A673 (cell line): Measurements from ENCODE around the gene RPL31. TPM values are rescaled to one million over a fixed set of nuclear protein-coding genes. Genes with fewer than 3 reads are reported as not detected.

Experiments
- BruUV-seq: library from RNA; stranded (reverse); fragments of 400-500 nt; replicated peaks from 2 replicates; lab custom pipeline; 2021; lab: Mats Ljungman, UMichigan
- CTCF ChIA-PET: fragments of 300-600 bp; sonication (Branson Sonifier 250); formaldehyde crosslinking; loops from one replicate; lab custom pipeline; 2022; ENCODE audit warnings: antibody characterized with exemption; lab: Charles Lee
- POLR2A ChIA-PET: fragments of 300-600 bp; sonication (Branson Sonifier 250); formaldehyde crosslinking; loops from one replicate; lab custom pipeline; 2022; ENCODE audit warnings: antibody characterized with exemption; ENCODE audit not compliant: low non-redundant PET; lab: Charles Lee
- DNase-seq: peaks from one replicate; pipeline ENCODE4 v3.0.0-alpha.2; 2015; ENCODE audit warnings: low spot score
- H3K27ac ChIP-seq: fragments of 200-600 bp; sonication (generic); 2 replicates; pipeline ENCODE4 v1.5.1; 2016; ENCODE audit warnings: mixed run types, low read depth, mild to moderate bottlenecking, mixed read lengths, antibody characterized with exemption, low read length; ENCODE audit not compliant: poor library complexity, severe bottlenecking
- H3K27me3 ChIP-seq: fragments of 200-600 bp; sonication (generic); replicated peaks from 2 replicates; pipeline ENCODE4 v1.6.1; 2017; ENCODE audit warnings: mixed run types, low read depth, mild to moderate bottlenecking, mixed read lengths, antibody characterized with exemption, low read length; ENCODE audit not compliant: insufficient read depth, poor library complexity
- H3K36me3 ChIP-seq: fragments of 200-600 bp; sonication (generic); 2 replicates; pipeline ENCODE4 v1.6.1; 2016; ENCODE audit warnings: mixed run types, mild to moderate bottlenecking, mixed read lengths, antibody characterized with exemption, low read length; ENCODE audit not compliant: insufficient read depth, poor library complexity, severe bottlenecking
- H3K4me1 ChIP-seq: fragments of 200-600 bp; sonication (generic); 2 replicates; pipeline ENCODE4 v1.6.1; 2017; ENCODE audit warnings: mixed run types, mild to moderate bottlenecking, mixed read lengths, antibody characterized with exemption, low read length; ENCODE audit not compliant: insufficient read depth, poor library complexity, severe bottlenecking
- H3K4me3 ChIP-seq: fragments of 200-600 bp; sonication (generic); 2 replicates; pipeline ENCODE4 v1.5.1; 2016; ENCODE audit warnings: low read depth, mixed run types, mild to moderate bottlenecking, mixed read lengths, low read length; ENCODE audit not compliant: poor library complexity, severe bottlenecking
- H3K9me3 ChIP-seq: fragments of 200-600 bp; sonication (generic); 2 replicates; pipeline ENCODE4 v1.6.1; 2016; ENCODE audit warnings: mixed run types, low read depth, mild to moderate bottlenecking, mixed read lengths, antibody characterized with exemption, low read length; ENCODE audit not compliant: poor library complexity, severe bottlenecking
- EZH2 ChIP-seq: fragments of 200-600 bp; sonication (generic); IDR thresholded peaks from 2 replicates; pipeline ENCODE4 v1.6.1; 2017; ENCODE audit warnings: borderline replicate concordance, low read depth, mild to moderate bottlenecking, mixed read lengths, antibody characterized with exemption, low read length; ENCODE audit not compliant: poor library complexity, severe bottlenecking
- intact Hi-C: fragments of 100-400 bp; cut with micrococcal nuclease; formaldehyde crosslinking; loops from one replicate; pipeline ENCODE4 v1.10.0; 2022; ENCODE audit not compliant: unreplicated experiment
- total RNA-seq: library from RNA; stranded (reverse); gene quantifications from 2 replicates; pipeline ENCODE4 v1.2.3, GENCODE V29; 2021
- TF ChIP-seq, protein P1 (sequence below): fragments of 300-800, 200-600 bp; sonication (generic); conservative IDR thresholded peaks from 2 replicates; pipeline ENCODE4 v1.5.1; 2017; ENCODE audit warnings: low read depth, mild to moderate bottlenecking, antibody characterized with exemption, low read length, moderate library complexity, mixed read lengths

RPL31 gene
- total RNA-seq, 1 experiment from 2014 or later: 1,196 TPM

DNA sequence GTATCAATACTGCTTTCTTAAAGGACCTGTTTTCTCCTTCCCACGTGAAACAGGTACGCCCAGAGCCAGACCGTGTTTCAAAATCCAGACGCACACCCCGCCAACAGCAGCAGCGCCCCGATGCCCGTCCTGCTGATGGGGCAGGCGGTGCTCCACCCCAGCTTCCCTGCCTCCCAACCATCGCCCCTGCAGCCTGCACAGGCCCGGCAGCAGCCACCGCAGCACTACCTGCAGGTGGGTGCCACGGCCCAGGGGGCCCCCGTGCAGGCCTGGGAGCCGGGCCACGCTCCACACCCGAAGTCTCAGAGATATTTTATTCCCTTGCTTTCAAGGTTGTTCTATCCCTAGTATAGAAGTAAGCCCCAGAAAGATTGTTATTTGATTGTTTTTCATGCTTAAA is 8.8 kb upstream of the RPL31 start:
- no TSS peak for BruUV-seq
- Histone ChIP-seq H3K4me3 (no peak overlapping the region), H3K9me3 (no peaks in the 10 kb centered on the region), H3K36me3 (no peaks in the 10 kb centered on the region), H3K4me1 (no peaks in the 10 kb centered on the region), H3K27ac (no peak overlapping the region), H3K27me3 (no peaks in the 10 kb centered on the region)
- POLR2A ChIA-PET: no interaction called here
- intact Hi-C loops: no loop called here
- CTCF ChIA-PET: no interaction called here
- TF ChIP-seq EZH2: no peak
- TF ChIP-seq, protein P1, sequence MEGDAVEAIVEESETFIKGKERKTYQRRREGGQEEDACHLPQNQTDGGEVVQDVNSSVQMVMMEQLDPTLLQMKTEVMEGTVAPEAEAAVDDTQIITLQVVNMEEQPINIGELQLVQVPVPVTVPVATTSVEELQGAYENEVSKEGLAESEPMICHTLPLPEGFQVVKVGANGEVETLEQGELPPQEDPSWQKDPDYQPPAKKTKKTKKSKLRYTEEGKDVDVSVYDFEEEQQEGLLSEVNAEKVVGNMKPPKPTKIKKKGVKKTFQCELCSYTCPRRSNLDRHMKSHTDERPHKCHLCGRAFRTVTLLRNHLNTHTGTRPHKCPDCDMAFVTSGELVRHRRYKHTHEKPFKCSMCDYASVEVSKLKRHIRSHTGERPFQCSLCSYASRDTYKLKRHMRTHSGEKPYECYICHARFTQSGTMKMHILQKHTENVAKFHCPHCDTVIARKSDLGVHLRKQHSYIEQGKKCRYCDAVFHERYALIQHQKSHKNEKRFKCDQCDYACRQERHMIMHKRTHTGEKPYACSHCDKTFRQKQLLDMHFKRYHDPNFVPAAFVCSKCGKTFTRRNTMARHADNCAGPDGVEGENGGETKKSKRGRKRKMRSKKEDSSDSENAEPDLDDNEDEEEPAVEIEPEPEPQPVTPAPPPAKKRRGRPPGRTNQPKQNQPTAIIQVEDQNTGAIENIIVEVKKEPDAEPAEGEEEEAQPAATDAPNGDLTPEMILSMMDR: no peak
- no peak for DNase-seq

DNA sequence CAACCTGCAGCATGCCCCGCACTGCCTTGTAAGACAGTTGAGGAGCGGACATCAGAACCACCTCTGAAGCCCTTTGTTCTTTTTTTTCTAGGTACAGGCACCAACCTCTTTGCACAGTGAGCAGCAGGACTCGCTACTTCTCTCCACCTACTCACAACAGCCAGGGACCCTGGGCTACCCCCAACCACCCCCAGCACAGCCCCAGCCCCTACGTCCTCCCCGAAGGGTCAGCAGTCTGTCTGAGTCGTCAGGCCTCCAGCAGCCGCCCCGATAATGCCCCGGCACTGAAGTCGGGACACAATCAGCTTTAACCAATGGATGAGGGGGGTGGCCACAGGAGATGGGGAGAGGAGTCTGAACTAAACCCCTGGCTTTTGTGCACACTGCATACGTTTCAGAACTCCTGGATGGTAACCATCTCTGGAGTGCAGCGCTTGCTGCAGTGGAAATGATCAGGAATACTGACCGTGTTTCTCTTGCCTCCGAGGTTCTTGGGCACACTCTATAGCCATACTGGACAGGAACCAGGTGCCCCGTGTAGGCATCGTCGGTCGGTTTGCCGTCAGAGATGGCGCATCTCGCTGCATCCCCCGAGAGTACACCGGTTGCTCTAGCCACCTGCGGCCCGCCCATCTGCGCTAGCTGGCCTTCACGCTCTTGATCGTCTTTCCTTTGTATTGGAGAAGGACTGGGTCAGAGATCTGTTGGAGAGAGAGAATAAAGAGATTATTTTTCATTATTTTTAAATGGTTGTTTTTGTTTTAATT is 6.6 kb upstream of the RPL31 start:
- TF ChIP-seq EZH2: no peak
- no peaks in the 10 kb centered on the region for H3K27me3 ChIP-seq
- intact Hi-C loops: no loop called here
- DNase-seq: no peak
- ChIA-PET POLR2A (no interaction called here), CTCF (no interaction called here)
- no peaks in the 10 kb centered on the region for H3K36me3 ChIP-seq
- H3K4me3 ChIP-seq: no peak overlapping the region
- no peak overlapping the region for H3K27ac ChIP-seq
- no TSS peak for BruUV-seq
- H3K4me1 ChIP-seq: no peaks in the 10 kb centered on the region
- H3K9me3 ChIP-seq: no peaks in the 10 kb centered on the region

DNA sequence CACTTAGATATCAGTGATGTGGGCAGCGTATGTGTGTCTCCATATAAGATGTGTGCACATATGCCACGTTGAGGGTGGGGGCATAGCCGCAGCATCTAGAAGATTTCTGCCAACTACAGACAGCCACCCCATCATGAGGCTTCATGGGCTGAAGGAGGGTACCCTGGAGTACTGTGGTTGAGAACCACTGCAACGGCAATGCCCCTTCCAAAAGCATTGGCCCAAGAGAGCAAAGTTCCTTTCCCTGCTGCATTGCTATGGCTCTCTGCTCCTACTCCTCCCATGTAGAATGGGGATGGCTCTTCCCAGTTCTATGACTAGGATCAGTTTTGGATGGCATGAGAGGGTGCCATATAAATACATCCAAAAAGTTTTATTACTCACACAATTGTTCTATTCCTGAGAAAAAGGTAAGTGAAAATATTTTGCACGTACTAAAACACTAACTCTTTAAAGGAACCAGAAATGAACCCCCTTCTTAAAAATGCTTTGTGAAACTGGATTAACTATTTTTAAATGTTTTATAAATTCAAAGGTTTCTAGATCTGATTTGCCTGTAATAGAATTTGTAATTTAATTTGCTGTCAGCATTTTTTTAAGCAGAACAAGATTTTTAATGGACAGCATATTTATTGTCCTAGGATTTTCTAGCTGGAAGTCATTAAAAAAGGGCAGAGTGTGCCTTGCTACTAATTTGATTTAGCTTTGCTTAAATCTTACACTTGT is 4.4 kb upstream of the RPL31 start:
- no TSS peak for BruUV-seq

More for the DNA sequence above, 4.4 kb upstream of the RPL31 start:
- intact Hi-C loops: no loop called here
- ChIA-PET CTCF (no interaction called here), POLR2A (no interaction called here)
- Histone ChIP-seq H3K4me1 (no peaks in the 10 kb centered on the region), H3K36me3 (peaks cover under 1% of the 10 kb centered on the region), H3K27ac (no peak overlapping the region), H3K4me3 (no peak overlapping the region), H3K27me3 (no peaks in the 10 kb centered on the region), H3K9me3 (no peaks in the 10 kb centered on the region)
- TF ChIP-seq EZH2: no peak
- TF ChIP-seq, protein P1: no peak
- no peak for DNase-seq
